Measurements from ENCODE around the gene TP53TG5. TPM values are rescaled to one million over a fixed set of nuclear protein-coding genes. Genes with fewer than 3 reads are reported as not detected.
A peak's percentile ranks its signal among the peaks of the same experiment; 100 is the strongest.

The TP53TG5 gene
- total RNA-seq, 1 donor from 2014 or later = not detected

- Mint-ChIP-seq H3K27ac (peak within 1 kb of the TSS; percentile 97), H3K27me3 (no peaks in the 10 kb centered on the region), H3K4me3 (peak within 1 kb of the TSS; percentile 97), H3K4me1 (ENCODE audit: unreplicated experiment) (peaks cover 32% of the 10 kb centered on the region), H3K9me3 (no peaks in the 10 kb centered on the region), H3K36me3 (peaks cover 11% of the 10 kb centered on the region)
- TF ChIP-seq, protein P1, sequence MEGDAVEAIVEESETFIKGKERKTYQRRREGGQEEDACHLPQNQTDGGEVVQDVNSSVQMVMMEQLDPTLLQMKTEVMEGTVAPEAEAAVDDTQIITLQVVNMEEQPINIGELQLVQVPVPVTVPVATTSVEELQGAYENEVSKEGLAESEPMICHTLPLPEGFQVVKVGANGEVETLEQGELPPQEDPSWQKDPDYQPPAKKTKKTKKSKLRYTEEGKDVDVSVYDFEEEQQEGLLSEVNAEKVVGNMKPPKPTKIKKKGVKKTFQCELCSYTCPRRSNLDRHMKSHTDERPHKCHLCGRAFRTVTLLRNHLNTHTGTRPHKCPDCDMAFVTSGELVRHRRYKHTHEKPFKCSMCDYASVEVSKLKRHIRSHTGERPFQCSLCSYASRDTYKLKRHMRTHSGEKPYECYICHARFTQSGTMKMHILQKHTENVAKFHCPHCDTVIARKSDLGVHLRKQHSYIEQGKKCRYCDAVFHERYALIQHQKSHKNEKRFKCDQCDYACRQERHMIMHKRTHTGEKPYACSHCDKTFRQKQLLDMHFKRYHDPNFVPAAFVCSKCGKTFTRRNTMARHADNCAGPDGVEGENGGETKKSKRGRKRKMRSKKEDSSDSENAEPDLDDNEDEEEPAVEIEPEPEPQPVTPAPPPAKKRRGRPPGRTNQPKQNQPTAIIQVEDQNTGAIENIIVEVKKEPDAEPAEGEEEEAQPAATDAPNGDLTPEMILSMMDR (conservative IDR thresholded peaks at IDR 0.05) = peak; percentile 92
- DNase-seq (ENCODE audit: extremely low spot score, unreplicated experiment) = peak; percentile 98
These were observed 15.1 kb downstream of the TP53TG5 start, which contains the start of gene SYS1 for GRCh38 chr20:45362804-45363610. Gene SYS1, plus strand, starts transcription at chr20:45363156. Its CDS starts 376 bp downstream, at chr20:45363532.

DNA sequence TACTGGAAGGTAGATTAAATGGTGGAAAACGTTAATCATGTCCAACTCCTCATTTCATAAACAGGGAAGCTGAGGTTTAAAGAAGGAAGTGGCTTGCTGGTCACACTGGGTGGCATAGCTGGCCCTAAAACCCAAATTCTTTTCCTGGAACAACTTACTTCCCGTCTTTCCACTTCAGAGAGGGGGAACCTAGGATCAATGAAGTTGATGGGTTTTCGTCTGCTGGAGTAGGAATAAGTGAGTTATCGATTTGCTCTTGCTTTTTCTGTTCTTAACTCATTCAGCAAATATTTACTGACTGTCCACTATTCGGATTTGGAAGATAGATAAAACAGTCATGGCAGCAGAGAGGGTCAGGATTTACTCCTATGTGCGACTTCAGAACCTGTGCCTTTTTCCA lies 16.3 kb downstream of the TP53TG5 start:
- H3K36me3 Mint-ChIP-seq = peaks cover 9% of the 10 kb centered on the region
- H3K4me1 Mint-ChIP-seq (ENCODE audit: unreplicated experiment) = peaks cover 32% of the 10 kb centered on the region
- H3K27ac Mint-ChIP-seq = peak overlapping the region; percentile 56
- no peaks in the 10 kb centered on the region for H3K27me3 Mint-ChIP-seq
- no peak overlapping the region for H3K4me3 Mint-ChIP-seq
- TF ChIP-seq, protein P1 (conservative IDR thresholded peaks at IDR 0.05) = no peak
- no peaks in the 10 kb centered on the region for H3K9me3 Mint-ChIP-seq
- no peak for DNase-seq (ENCODE audit: extremely low spot score, unreplicated experiment)

- H3K4me1 Mint-ChIP-seq (ENCODE audit: unreplicated experiment) = peaks cover 22% of the 10 kb centered on the region
- no peak for DNase-seq (ENCODE audit: extremely low spot score, unreplicated experiment)
- no peak overlapping the region for H3K4me3 Mint-ChIP-seq
- TF ChIP-seq, protein P1 (conservative IDR thresholded peaks at IDR 0.05) = no peak
- no peaks in the 10 kb centered on the region for H3K36me3 Mint-ChIP-seq
- H3K9me3 Mint-ChIP-seq = no peaks in the 10 kb centered on the region
- no peaks in the 10 kb centered on the region for H3K27me3 Mint-ChIP-seq
- H3K27ac Mint-ChIP-seq = no peak overlapping the region
These were observed 18.5 kb downstream of the TP53TG5 start for GRCh38 chr20:45359406-45360148.

DNA sequence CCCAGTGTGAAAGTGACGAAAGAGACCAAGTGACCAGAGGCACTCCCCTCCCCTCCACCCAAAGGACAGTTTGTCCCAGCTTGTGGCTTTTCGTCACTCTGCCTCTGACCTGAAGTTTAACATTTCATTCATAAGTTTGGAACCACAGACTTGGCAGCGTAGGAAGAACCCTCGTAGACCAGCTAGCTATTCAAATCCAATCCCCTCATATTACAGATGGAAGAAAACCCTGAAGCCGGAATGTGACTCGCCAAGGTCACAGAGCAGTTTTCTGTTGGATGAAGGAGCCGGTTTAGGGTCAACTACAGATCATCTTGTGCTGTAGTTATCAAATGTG lies 19.1 kb downstream of the TP53TG5 start:
- no peak for DNase-seq (ENCODE audit: extremely low spot score, unreplicated experiment)
- TF ChIP-seq, protein P1 (conservative IDR thresholded peaks at IDR 0.05) = no peak
- no peaks in the 10 kb centered on the region for H3K36me3 Mint-ChIP-seq
- H3K4me3 Mint-ChIP-seq = no peak overlapping the region
- H3K4me1 Mint-ChIP-seq (ENCODE audit: unreplicated experiment) = peaks cover 20% of the 10 kb centered on the region
- H3K9me3 Mint-ChIP-seq = no peaks in the 10 kb centered on the region
- peak overlapping the region; percentile 56 for H3K27ac Mint-ChIP-seq
- no peaks in the 10 kb centered on the region for H3K27me3 Mint-ChIP-seq

DNA sequence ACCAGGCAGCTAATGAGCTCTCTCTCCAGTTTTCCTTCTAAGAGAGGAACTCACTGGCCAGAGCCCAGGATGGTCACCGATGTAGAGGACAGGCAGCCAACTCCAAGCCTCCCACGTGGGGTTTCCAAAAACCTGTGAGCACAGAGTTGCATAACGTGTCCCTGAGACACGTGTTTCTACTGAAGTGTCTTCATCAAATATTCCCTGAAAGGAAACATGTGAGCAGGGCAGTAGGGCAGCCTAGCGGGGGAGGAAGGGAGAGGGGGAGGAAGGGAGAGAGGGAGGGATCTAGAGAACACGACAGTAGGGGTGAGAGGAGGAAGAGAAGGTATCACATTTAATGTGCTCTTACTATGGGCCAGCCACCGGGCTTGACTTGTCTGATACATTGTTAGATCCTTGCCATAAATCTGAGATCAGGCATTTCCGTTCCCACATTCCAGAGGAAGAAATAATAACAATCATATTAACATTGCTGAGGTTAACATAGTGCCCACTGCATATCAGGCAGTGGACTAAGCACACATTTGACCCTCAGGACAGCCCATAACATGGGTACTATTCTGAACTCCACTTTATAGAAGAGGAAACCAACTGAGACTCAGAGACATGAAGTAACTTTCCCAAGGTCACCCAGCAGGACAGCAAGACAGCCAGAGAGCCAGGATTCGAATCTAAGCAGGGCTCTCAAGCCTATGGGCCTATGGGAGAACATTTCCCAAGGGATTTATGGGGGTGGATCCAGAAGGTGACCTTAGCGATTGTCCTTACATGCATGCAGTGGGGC lies 19.6 kb downstream of the TP53TG5 start:
- DNase-seq (ENCODE audit: extremely low spot score, unreplicated experiment) = no peak
- TF ChIP-seq, protein P1 (conservative IDR thresholded peaks at IDR 0.05) = no peak
- no peaks in the 10 kb centered on the region for H3K36me3 Mint-ChIP-seq
- peak overlapping the region; percentile 56 for H3K27ac Mint-ChIP-seq
- H3K27me3 Mint-ChIP-seq = no peaks in the 10 kb centered on the region
- H3K4me1 Mint-ChIP-seq (ENCODE audit: unreplicated experiment) = peaks cover 16% of the 10 kb centered on the region
- no peaks in the 10 kb centered on the region for H3K9me3 Mint-ChIP-seq
- H3K4me3 Mint-ChIP-seq = no peak overlapping the region

Measured in type B pancreatic cell (in vitro differentiated cells).